HepG2 (cell line): ENCODE results near the gene ATP11A. TPM values are rescaled to one million over a fixed set of nuclear protein-coding genes. Genes with fewer than 3 reads are reported as not detected.

Experiments
- AFF4 ChIP-seq: sonication (generic); formaldehyde crosslinking; IDR thresholded peaks from 2 replicates; pipeline ENCODE4 v1.4.0; 2020; ENCODE audit warnings: missing genetic modification reagents
- BORCS8-MEF2B ChIP-seq: sonication (generic); formaldehyde crosslinking; IDR thresholded peaks from 2 replicates; pipeline ENCODE4 v1.8.0; 2022; ENCODE audit warnings: mild to moderate bottlenecking, missing genetic modification reagents
- CC2D1A ChIP-seq: sonication (generic); formaldehyde crosslinking; IDR thresholded peaks from 2 replicates; pipeline ENCODE4 v1.8.1; 2023; ENCODE audit warnings: mild to moderate bottlenecking, missing genetic modification reagents
- DDIT3 ChIP-seq: sonication (generic); formaldehyde crosslinking; IDR thresholded peaks from 2 replicates; pipeline ENCODE4 v1.4.0; 2020; ENCODE audit warnings: mild to moderate bottlenecking, missing genetic modification reagents
- HES4 ChIP-seq: sonication (generic); formaldehyde crosslinking; IDR thresholded peaks from 2 replicates; pipeline ENCODE4 v1.9.0; 2021; ENCODE audit warnings: mild to moderate bottlenecking, missing genetic modification reagents, borderline replicate concordance
- HNRNPLL ChIP-seq: fragments of 200-400 bp; formaldehyde crosslinking; IDR thresholded peaks from 2 replicates; pipeline ENCODE4 v1.6.1; 2017; ENCODE audit warnings: mild to moderate bottlenecking, low read depth, low read length; ENCODE audit not compliant: poor library complexity, severe bottlenecking
- IRF1 ChIP-seq: sonication (generic); formaldehyde crosslinking; IDR thresholded peaks from 2 replicates; pipeline ENCODE4 v1.4.0; 2020; ENCODE audit warnings: low read depth, mild to moderate bottlenecking, missing genetic modification reagents
- SIX1 ChIP-seq: sonication (generic); formaldehyde crosslinking; IDR thresholded peaks from 2 replicates; pipeline ENCODE4 v1.4.0; 2020; ENCODE audit warnings: missing genetic modification reagents, borderline replicate concordance
- TBP ChIP-seq: sonication (generic); formaldehyde crosslinking; IDR thresholded peaks from 2 replicates; pipeline ENCODE4 v1.5.0; 2020; ENCODE audit warnings: missing genetic modification reagents
- THRA ChIP-seq: sonication (generic); formaldehyde crosslinking; IDR thresholded peaks from 2 replicates; pipeline ENCODE4 v1.4.0; 2020; ENCODE audit warnings: missing genetic modification reagents, borderline replicate concordance
- ZFP36 ChIP-seq: fragments of 150-350 bp; IDR thresholded peaks from 2 replicates; pipeline ENCODE4 v1.6.1; 2018; ENCODE audit warnings: borderline replicate concordance, low read length, low read depth; ENCODE audit not compliant: partially characterized antibody
- ZFP36L1 ChIP-seq: sonication (generic); formaldehyde crosslinking; IDR thresholded peaks from 2 replicates; pipeline ENCODE4 v1.8.0; 2022; ENCODE audit warnings: mild to moderate bottlenecking, missing genetic modification reagents, moderate library complexity
- ZNF24 ChIP-seq: fragments of 450-650 bp; IDR thresholded peaks from 2 replicates; pipeline ENCODE4 v1.6.1; 2017; ENCODE audit warnings: antibody characterized with exemption, mild to moderate bottlenecking
- ZNF567 ChIP-seq: sonication (generic); formaldehyde crosslinking; IDR thresholded peaks from 2 replicates; pipeline ENCODE4 v1.8.1; 2023; ENCODE audit warnings: mild to moderate bottlenecking, missing genetic modification reagents, borderline replicate concordance
- ZNF766 ChIP-seq: sonication (generic); formaldehyde crosslinking; IDR thresholded peaks from 2 replicates; pipeline ENCODE4 v1.5.0; 2020; ENCODE audit warnings: missing genetic modification reagents, borderline replicate concordance
- ZNF891 ChIP-seq: sonication (generic); formaldehyde crosslinking; IDR thresholded peaks from 2 replicates; pipeline ENCODE4 v1.5.0; 2020; ENCODE audit warnings: mild to moderate bottlenecking, missing genetic modification reagents
- polyA plus RNA-seq, 8 experiments: library from polyadenylated mRNA; depleted of rRNA in 3 of 8; stranded (reverse) in 7 of 8; unstranded in 1 of 8; fragments of >200 nt; fragmentation: Illumina TruSeq in 4 of 8; extraction: Trizol in 4 of 8; gene quantifications; 2 replicates each; pipeline versions ENCODE4 v1.2.1 to v1.2.3, GENCODE V29; 2011 to 2016; ENCODE audit warnings: low read depth in 4 of 8, missing spikeins in 1 of 8, mixed read lengths in 1 of 8; ENCODE audit not compliant: insufficient read depth in 1 of 8
- total RNA-seq, 5 experiments: library from RNA; depleted of rRNA; stranded (reverse); fragments of >200 nt; fragmentation: Illumina TruSeq; extraction: Trizol; gene quantifications; 2 replicates each; pipeline ENCODE4 v1.2.3, GENCODE V29; 2016; ENCODE audit warnings: low read depth in 1 of 5

ATP11A gene
- total and polyA plus RNA-seq, 2 of the 13 experiments (the other 11 are each of a cell fraction or from before 2014, with no cell fraction given): 18.4 to 20.1 TPM

- TF ChIP-seq CC2D1A (CRISPR knock-in tag): no peak
- no peak; the same call in none of the 2 replicates for TF ChIP-seq ZNF891 (CRISPR knock-in tag)
- no peak for TF ChIP-seq SIX1 (CRISPR knock-in tag)
- no peak for TF ChIP-seq HNRNPLL
- TF ChIP-seq TBP (CRISPR knock-in tag): no peak
- TF ChIP-seq ZNF24: no peak
- TF ChIP-seq ZFP36: no peak
- no peak for TF ChIP-seq ZNF567 (CRISPR knock-in tag)
- TF ChIP-seq HES4 (CRISPR knock-in tag): no peak
- 0 out of 2 replicates have a peak, but pooled peaks have one; percentile 21 for TF ChIP-seq THRA
- no peak for TF ChIP-seq DDIT3 (CRISPR knock-in tag)
- TF ChIP-seq AFF4 (CRISPR knock-in tag): no peak
- TF ChIP-seq ZFP36L1: no peak
- TF ChIP-seq BORCS8-MEF2B (CRISPR knock-in tag): no peak
- TF ChIP-seq IRF1 (CRISPR knock-in tag): no peak
- TF ChIP-seq ZNF766 (CRISPR knock-in tag): 0 out of 2 replicates have a peak, but pooled peaks have one; percentile 63
These were observed 205.0 kb downstream of the ATP11A start (continued) for GRCh38 chr13:112894673-112895481.
